CD14-positive monocyte (primary cell): Measurements from ENCODE around the gene SMIM43. TPM values are rescaled to one million over a fixed set of nuclear protein-coding genes. Genes with fewer than 3 reads are reported as not detected.

Experiments used
- DNase-seq, 3 donors: peaks; one replicate each; pipeline ENCODE4 v3.0.0-alpha.2; 2011 to 2022
- H2AFZ ChIP-seq: 2 replicates; pipeline ENCODE4 v1.6.0; 2012; ENCODE audit warnings: mild to moderate bottlenecking, low read depth, low read length, inconsistent platforms; ENCODE audit not compliant: insufficient read depth, poor library complexity, severe bottlenecking
- H3K27ac ChIP-seq, 2 donors: 1 replicate in 1 of 2; 2 replicates in 1 of 2; pipeline ENCODE4 v1.5.1; 2012 to 2013; ENCODE audit warnings: low read length in 2 of 2, control low read depth in 1 of 2, inconsistent platforms in 1 of 2, low read depth in 1 of 2, mild to moderate bottlenecking in 1 of 2
- H3K27me3 ChIP-seq, 2 donors: one replicate each; pipeline versions ENCODE4 v1.6.0 to v1.6.1; 2011 to 2013; ENCODE audit warnings: low read length in 2 of 2; ENCODE audit not compliant: control insufficient read depth in 2 of 2, insufficient read depth in 2 of 2
- H3K36me3 ChIP-seq, 2 donors: replicated peaks in 1 of 2; 1 replicate in 1 of 2; 2 replicates in 1 of 2; pipeline versions ENCODE4 v1.5.1 to v1.6.1; 2012 to 2013; ENCODE audit warnings: low read length in 2 of 2, control low read depth in 1 of 2, inconsistent platforms in 1 of 2, mild to moderate bottlenecking in 1 of 2; ENCODE audit not compliant: insufficient read depth in 2 of 2, control insufficient read depth in 1 of 2
- H3K4me1 ChIP-seq, 2 donors: 1 replicate in 1 of 2; 2 replicates in 1 of 2; pipeline versions ENCODE4 v1.5.1 to v1.6.1; 2012 to 2013; ENCODE audit warnings: low read length in 2 of 2, control low read depth in 1 of 2, inconsistent platforms in 1 of 2, mild to moderate bottlenecking in 1 of 2, moderate library complexity in 1 of 2; ENCODE audit not compliant: insufficient read depth in 2 of 2, control insufficient read depth in 1 of 2
- H3K4me2 ChIP-seq: replicated peaks from 2 replicates; pipeline ENCODE3; 2012; ENCODE audit warnings: low read length, moderate library complexity, mild to moderate bottlenecking; ENCODE audit not compliant: poor library complexity, severe bottlenecking; ENCODE audit errors: extremely low read depth
- H3K4me3 ChIP-seq, 3 experiments: fragments of 200-600 bp in 1 of 3; sonication (generic) in 1 of 3; replicated peaks in 1 of 3; 1 replicate in 2 of 3; 2 replicates in 1 of 3; pipeline ENCODE4 v1.5.1; 2011 to 2013; ENCODE audit warnings: low read length in 3 of 3, mild to moderate bottlenecking in 3 of 3, control low read depth in 2 of 3, low read depth in 2 of 3, inconsistent platforms in 1 of 3, moderate library complexity in 1 of 3
- H3K79me2 ChIP-seq: 2 replicates; pipeline ENCODE4 v1.6.0; 2012; ENCODE audit warnings: mild to moderate bottlenecking, control low read depth, inconsistent platforms, low read length, moderate library complexity; ENCODE audit not compliant: insufficient read depth
- H3K9ac ChIP-seq: 2 replicates; pipeline ENCODE4 v1.6.0; 2017; ENCODE audit warnings: low read length, mild to moderate bottlenecking; ENCODE audit not compliant: insufficient read depth, poor library complexity, severe bottlenecking
- H3K9me3 ChIP-seq, 2 donors: replicated peaks in 1 of 2; 1 replicate in 1 of 2; 2 replicates in 1 of 2; pipeline versions ENCODE4 v1.5.1 to v1.6.1; 2012 to 2013; ENCODE audit warnings: low read length in 2 of 2, control low read depth in 1 of 2; ENCODE audit not compliant: control insufficient read depth in 1 of 2, insufficient read depth in 1 of 2
- H4K20me1 ChIP-seq: 2 replicates; pipeline ENCODE4 v1.6.0; 2012; ENCODE audit warnings: mild to moderate bottlenecking, low read length, control low read depth, moderate library complexity; ENCODE audit not compliant: insufficient read depth
- H3K27ac Mint-ChIP-seq, 7 donors: one replicate each; pipeline ENCODE4 v1.8.0; 2020; ENCODE audit warnings: mild to moderate bottlenecking in 7 of 7, mixed read lengths in 7 of 7, moderate library complexity in 6 of 7, inconsistent platforms in 2 of 7
- H3K27me3 Mint-ChIP-seq, 3 donors: one replicate each; pipeline ENCODE4 v1.8.0; 2021 to 2022; ENCODE audit warnings: low read depth in 3 of 3, mild to moderate bottlenecking in 3 of 3, mixed read lengths in 3 of 3, moderate library complexity in 3 of 3, inconsistent platforms in 1 of 3
- H3K36me3 Mint-ChIP-seq, 2 donors: one replicate each; pipeline ENCODE4 v1.8.0; 2020; ENCODE audit warnings: mixed read lengths in 2 of 2, inconsistent platforms in 1 of 2, mild to moderate bottlenecking in 1 of 2
- H3K4me1 Mint-ChIP-seq: one replicate; pipeline ENCODE4 v1.8.0; 2020; ENCODE audit warnings: mild to moderate bottlenecking, mixed read lengths
- H3K4me3 Mint-ChIP-seq, 2 donors: one replicate each; pipeline ENCODE4 v1.8.0; 2020; ENCODE audit warnings: mild to moderate bottlenecking in 2 of 2, mixed read lengths in 2 of 2, moderate library complexity in 1 of 2
- H3K9me3 Mint-ChIP-seq, 7 donors: one replicate each; pipeline ENCODE4 v1.8.0; 2020 to 2022; ENCODE audit warnings: mixed read lengths in 7 of 7, mild to moderate bottlenecking in 6 of 7, moderate library complexity in 6 of 7, inconsistent platforms in 2 of 7
- CTCF ChIP-seq: fragments of 200-600 bp; IDR thresholded peaks from one replicate; pipeline ENCODE4 v1.8.0; 2022; ENCODE audit warnings: antibody characterized with exemption, mild to moderate bottlenecking
- WGBS: methylation state at CpG from one replicate; pipeline ENCODE4 v1.1.5; 2013; ENCODE audit warnings: missing lambda C conversion rate; ENCODE audit not compliant: insufficient coverage; 5-methylcytosine and 5-hydroxymethylcytosine counted together
- intact Hi-C, 2 donors: fragments of 100-400 bp; cut with micrococcal nuclease; formaldehyde crosslinking; loops; one replicate each; pipeline versions ENCODE4 v1.15.0 to v1.15.1; 2023
- polyA plus RNA-seq, 3 donors: library from polyadenylated mRNA; depleted of rRNA in 1 of 3; unstranded in 2 of 3; stranded (reverse) in 1 of 3; fragments of 300-500 nt in 2 of 3; fragments of >200 nt in 1 of 3; fragmentation: Illumina TruSeq in 2 of 3; gene quantifications; 1 replicate in 2 of 3; 2 replicates in 1 of 3; pipeline ENCODE4 v1.2.3, GENCODE V29; 2012 to 2021

SMIM43 gene
- polyA plus RNA-seq, 3 donors, result not detected

- no peak overlapping the region for H2AFZ ChIP-seq
- H3K27ac ChIP-seq, result no peak overlapping the region
- Mint-ChIP-seq H3K27ac (no peak overlapping the region), H3K36me3 (no peaks in the 10 kb centered on the region), H3K27me3 (peaks cover 5 to 20% (median 13%) of the 10 kb centered on the region in 3 donors), H3K4me1 (no peaks in the 10 kb centered on the region), H3K9me3 (no peaks in the 10 kb centered on the region), H3K4me3 (no peak overlapping the region)
- WGBS, result 100% methylated on average over 1 of the region's 2 CpGs
- H3K4me3 ChIP-seq, result no peak overlapping the region
- no peaks in the 10 kb centered on the region for H3K79me2 ChIP-seq
- H3K4me1 ChIP-seq, result no peaks in the 10 kb centered on the region
- H3K9ac ChIP-seq, result no peak overlapping the region
- no peaks in the 10 kb centered on the region for H4K20me1 ChIP-seq
- no peak for TF ChIP-seq CTCF
- no peaks in the 10 kb centered on the region for H3K27me3 ChIP-seq
- H3K36me3 ChIP-seq, result no peaks in the 10 kb centered on the region
- intact Hi-C loops, result no loop called here
- DNase-seq, result no peak
- H3K4me2 ChIP-seq, result no peak overlapping the region
- H3K9me3 ChIP-seq, result no peaks in the 10 kb centered on the region
Measured at GRCh38 chr4:121792966-121793365, 28.0 kb upstream of the SMIM43 start.

- intact Hi-C loops, result no loop called here
- no peak overlapping the region for H3K27ac Mint-ChIP-seq
- Histone ChIP-seq H3K27me3 (no peaks in the 10 kb centered on the region), H3K9ac (no peak overlapping the region), H3K4me3 (no peak overlapping the region), H3K79me2 (no peaks in the 10 kb centered on the region), H3K9me3 (no peaks in the 10 kb centered on the region), H2AFZ (no peak overlapping the region), H3K36me3 (no peaks in the 10 kb centered on the region), H3K27ac (no peak overlapping the region), H3K4me1 (no peaks in the 10 kb centered on the region), H4K20me1 (no peaks in the 10 kb centered on the region), H3K4me2 (no peak overlapping the region)
- H3K36me3 Mint-ChIP-seq, result no peaks in the 10 kb centered on the region
- H3K27me3 Mint-ChIP-seq, result peaks cover 7 to 20% (median 14%) of the 10 kb centered on the region in 3 donors
- no peak overlapping the region for H3K4me3 Mint-ChIP-seq
- no peaks in the 10 kb centered on the region for H3K4me1 Mint-ChIP-seq
- no peak for TF ChIP-seq CTCF
- H3K9me3 Mint-ChIP-seq, result peaks cover 0 to 2% (median 0%) of the 10 kb centered on the region in 7 donors
- 86% methylated on average over 1 of the region's 5 CpGs for WGBS
- no peak for DNase-seq
Measured at GRCh38 chr4:121791481-121791880, 26.5 kb upstream of the SMIM43 start.
